Kidney capillary endothelial cell (primary cell): ENCODE data around the gene NECAB2.
A peak's percentile ranks its signal among the peaks of the same experiment; 100 is the strongest.

Experiments used
- DNase-seq: peaks from one replicate; pipeline ENCODE4 v3.0.0-alpha.2; 2018; ENCODE audit warnings: low spot score

Gene NECAB2

DNA sequence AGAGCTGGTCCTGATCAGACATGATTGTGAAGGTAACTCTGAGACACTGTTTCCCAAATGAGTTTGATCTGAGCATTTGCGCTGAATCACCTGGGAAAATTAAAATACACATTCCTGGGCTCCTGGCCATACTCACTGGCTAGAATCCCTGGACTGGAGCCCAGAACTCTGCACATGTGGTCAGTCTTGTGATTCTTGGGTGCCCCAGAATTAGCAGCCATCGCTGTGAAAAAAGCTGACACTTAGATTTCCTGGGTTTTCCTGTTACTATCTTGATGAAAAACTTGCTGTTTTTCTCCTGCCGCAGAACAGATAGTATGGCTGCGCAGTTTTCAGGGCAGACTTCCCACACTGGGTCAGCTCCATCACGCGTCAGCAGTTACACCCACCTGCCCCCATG lies 24.6 kb downstream of the NECAB2 start:
- no peak for DNase-seq

DNA sequence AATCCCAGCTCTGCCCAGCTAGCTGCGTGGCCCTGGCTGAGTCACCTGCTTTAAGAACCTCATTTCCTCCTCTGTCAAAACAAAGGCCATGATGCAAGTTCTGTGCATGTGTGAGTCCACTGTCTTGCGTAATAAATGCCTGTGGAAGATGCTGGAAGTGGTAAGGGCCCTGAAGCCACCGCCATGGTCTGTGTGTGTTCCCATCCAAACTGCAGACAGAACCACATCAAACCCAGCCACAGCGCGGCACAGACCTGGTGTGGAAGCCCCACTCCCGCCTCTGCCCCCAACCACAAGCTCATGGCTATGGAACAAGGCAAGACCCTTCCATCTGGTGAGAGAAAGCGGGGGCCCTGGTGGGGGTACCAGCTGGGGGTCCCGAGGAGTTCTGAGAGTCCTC lies 26.0 kb downstream of the NECAB2 start:
- DNase-seq: peak; percentile 11

DNA sequence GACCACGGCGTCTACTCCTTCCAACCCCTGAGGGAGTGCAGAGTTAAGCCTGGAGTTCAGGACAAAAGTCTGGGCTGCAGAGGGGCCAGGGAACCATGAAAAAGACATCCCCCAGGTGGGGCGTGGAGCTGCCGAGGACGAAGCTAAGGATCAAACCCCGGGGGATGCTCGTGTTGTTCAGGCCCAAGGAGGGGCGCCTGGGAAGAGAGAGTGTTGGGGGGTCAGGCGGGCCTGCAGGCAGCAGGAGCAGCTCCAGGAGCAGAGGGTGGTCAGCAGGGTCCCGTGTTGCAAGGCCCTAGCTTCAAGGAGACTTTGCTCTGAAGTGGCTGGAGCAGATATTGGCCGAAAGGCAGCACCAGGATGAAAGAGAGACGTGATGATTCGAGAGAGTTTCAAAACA lies 26.7 kb downstream of the NECAB2 start:
- DNase-seq: no peak

DNA sequence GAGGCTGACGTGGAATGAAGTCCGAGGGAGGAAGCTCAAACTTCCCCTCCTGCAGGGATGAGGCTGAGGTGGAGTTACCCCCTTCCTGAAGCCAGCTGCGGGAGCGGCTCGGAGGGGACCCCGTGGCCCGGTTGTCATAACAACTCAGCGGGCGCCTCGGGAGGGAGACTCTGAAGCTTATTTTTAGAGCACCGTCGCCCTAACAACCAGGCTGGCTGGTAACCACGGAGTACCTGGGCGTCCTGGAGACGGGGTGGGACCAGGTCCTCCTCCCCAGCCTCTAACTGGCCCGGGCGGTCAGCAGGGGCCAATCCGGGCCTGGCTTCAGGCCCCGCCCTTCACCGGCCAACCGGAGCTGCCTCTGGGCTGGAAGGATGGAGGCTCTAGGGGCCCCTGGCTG lies 27.7 kb downstream of the NECAB2 start:
- no peak for DNase-seq

DNA sequence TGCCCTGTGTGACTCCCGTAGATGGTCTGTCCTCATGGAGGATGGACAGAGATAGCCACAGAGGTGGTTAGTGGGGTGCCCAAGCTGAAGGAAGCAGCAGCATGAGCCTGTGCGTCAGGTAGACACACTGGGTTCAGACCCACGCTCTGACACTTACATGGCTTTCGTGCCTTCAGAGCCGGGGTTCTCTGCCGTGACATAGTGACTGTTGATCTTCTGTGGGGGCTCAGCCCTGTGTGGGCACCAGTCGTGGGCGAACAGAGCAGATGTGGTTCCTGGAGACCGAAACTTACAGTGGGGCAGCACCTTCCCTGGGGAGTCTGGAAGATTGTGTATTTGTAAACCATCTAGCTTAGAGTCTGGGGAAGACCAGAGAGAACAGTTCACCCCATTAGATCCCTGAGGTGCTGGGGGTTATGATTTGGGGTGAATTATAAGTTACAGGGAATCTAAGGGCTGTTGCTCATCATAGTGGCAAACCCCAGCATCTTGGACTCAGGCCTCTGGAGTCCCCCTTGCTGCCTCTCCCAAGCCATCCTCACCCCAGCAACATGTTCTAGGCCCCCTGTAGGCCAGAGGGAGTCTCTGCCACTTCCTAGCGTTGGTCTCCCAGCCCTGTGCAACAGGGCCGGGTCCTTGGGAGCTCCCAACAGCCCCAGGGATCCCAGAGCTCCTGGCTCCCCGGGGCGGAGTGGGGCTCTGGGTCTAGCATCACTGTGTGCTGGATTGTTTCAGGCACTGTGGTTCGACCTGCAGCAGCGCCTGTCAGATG lies 28.6 kb downstream of the NECAB2 start:
- DNase-seq: no peak

DNA sequence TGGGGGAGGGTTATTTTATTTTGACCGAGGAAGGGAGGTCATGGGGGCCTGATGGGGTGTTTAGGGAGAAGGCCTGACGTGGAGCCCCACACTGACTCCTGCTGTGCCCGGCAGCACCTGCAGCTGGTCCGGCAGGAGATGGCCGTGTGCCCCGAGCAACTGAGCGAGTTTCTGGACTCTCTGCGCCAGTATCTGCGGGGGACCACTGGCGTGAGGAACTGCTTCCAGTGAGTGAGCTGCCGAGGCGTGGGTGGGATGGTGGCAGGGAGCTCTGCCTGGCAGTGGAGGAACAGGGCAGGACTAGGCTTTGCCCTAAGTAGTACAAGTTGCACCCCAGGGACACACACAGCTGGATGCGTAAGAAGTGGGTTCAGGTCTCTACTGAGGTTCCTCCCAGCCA lies 30.0 kb downstream of the NECAB2 start:
- DNase-seq: no peak

DNA sequence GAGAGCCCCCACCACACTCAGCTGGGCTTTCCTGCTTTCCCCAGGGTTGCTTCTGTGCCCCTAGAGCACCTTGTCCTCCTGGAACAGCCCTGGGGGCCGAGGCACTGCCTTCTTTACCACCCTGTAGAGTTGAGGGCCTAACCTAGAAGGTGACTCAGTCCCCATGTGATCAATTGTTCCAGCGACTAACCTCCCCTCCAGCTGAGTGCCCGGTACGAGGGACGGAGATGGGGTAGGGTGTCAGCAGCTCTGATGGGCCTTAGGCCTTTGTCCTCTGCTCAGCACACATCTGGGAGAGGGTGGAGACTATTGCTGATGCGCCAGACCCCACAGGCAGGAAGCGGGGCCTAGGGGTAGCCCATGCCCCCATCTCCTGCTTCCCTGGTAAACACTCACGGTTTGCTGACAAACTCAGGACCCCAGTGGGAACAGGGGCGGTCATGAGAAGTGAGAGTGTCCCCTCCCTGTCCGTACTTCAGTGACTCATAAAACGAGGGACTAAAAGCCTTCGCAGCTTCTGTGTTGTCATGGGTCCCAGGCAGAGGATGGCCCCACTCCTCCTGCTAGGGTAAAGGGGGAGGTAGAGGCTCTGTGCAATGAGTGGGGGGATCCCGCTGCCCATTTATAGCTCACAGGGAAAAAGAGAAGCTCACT lies 33.1 kb downstream of the NECAB2 start:
- DNase-seq: no peak

DNA sequence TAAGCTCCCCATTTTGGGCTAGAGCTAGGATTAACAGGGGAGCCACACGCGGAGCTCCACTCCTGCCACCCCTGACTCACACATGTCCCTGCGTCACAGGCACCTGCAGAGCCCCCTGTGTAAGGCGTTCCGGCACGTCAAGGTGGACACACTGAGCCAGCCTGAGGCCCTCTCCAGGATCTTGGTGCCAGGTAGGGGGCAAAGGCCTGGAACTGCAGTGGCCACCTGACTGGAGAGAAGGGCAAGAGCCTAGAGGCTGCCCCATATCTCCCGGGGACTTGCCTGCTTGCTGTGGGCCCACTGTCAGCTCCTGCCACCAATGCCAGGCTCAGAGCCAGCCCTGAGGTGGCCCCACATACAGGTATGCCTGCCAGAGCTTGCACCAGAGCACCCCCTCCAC lies 33.7 kb downstream of the NECAB2 start:
- DNase-seq: no peak

DNA sequence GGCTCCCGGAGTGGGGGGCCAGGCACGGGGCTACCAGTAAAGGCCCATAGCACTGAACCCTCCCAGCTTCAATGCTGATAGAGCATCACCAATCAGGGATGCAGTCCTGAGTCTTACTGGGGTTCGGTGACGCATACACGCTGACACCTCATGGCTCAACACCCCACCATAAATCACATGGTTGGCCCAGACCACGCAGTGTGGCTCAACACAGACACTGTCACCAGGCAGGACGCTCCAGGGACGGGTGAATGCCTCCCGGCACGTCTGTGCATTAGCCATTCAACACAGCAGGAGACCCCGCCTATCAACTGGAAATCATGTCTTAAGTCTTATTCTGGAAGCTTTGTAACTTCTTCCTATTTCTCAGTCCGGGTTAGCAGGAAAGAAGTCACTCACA lies 35.0 kb downstream of the NECAB2 start:
- no peak for DNase-seq

DNA sequence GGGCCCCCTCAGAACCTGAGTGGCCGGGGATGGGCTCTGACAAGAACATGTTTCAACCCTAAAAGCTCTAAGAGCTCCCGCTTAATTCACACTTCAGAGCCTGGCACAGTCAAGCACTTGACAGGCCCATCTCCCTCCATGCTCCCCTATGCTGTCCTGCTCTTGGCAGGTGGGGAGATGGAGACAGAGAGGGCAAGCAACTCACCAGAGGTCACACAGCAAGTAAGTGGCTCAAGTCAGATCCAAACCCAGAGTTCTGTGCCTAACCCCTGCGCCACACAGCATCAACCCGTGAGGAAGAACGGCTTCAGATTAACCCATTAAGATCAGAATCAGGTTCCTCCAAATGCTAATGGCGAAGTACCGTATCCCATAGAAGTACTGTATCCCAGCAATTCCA lies 36.4 kb downstream of the NECAB2 start:
- no peak for DNase-seq

DNA sequence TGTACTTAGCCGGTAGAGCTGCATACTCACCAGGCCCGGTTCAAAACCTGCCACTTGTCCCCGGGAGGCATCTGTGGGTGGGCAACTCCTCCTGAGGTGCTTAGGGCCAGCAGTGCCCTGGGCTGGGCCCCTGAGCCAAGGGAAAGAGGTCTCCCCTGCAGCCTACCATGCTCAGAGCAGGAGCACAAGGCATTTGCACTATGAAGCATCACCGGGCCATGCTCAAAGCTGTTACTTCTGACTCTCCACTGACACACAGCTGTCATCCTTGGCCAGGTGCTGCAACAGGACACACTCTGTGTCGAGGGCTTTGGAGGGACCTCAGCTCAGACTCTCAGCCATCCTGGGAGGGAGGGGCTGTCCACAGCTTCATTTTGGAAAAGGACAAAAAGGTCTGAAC lies 37.3 kb downstream of the NECAB2 start:
- DNase-seq: no peak

DNA sequence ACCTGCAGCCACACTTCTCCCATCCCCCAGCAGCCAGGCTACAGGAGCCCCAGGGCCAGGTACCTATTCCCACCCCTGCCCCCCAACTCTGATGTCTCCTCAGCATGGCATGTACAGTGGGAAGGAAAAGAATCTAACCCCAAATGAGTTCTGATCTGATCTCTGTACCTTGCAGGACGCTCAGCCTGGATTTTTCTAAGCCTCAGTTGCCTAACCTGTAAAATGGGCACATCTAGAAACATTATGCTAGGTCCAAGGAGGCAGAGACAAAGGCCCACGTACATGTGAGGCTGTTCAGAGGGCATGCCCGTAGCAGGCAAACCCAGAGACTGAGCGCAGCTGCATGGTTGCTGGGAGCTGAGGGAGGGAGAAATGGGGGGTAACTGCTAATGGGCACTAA lies 39.5 kb downstream of the NECAB2 start:
- DNase-seq: no peak

DNA sequence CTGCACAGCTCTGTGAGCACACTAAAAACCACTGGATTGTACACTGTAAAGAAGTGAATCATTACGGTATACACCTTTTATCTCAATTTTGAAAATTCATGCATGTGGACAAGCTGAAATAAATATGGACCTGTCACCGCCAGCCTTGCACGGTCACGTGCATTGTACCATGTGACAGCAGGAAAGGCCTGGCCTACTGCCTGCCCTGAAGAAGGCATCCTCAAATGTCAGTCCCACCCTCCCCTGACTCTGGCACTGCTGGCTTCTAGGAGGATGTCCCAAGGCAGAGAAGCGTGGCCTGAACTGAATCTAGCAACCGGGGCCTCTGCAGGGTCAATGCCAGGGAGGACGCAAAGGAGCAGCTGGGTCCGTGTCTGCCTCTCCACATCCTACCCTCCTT lies 39.9 kb downstream of the NECAB2 start:
- DNase-seq: no peak

DNA sequence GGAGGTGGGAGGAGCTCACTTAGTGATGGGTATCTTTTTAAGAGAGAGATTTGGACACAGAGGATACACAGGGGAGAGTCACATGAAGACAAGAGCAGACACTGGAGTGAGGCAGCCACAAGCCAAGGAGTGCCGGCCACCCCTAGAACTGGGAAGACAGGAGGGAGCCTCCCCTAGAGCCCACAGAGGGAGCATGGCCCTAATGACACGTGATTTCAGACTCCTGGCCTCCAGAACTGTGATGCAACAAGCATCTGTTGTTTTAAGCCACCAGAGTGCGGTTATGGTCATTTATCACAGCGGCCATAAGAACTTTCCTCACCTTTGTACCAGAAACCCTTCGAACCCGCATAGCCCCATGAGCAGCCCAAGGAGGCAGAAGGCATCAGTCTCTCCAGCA lies 41.2 kb downstream of the NECAB2 start:
- DNase-seq: no peak

DNA sequence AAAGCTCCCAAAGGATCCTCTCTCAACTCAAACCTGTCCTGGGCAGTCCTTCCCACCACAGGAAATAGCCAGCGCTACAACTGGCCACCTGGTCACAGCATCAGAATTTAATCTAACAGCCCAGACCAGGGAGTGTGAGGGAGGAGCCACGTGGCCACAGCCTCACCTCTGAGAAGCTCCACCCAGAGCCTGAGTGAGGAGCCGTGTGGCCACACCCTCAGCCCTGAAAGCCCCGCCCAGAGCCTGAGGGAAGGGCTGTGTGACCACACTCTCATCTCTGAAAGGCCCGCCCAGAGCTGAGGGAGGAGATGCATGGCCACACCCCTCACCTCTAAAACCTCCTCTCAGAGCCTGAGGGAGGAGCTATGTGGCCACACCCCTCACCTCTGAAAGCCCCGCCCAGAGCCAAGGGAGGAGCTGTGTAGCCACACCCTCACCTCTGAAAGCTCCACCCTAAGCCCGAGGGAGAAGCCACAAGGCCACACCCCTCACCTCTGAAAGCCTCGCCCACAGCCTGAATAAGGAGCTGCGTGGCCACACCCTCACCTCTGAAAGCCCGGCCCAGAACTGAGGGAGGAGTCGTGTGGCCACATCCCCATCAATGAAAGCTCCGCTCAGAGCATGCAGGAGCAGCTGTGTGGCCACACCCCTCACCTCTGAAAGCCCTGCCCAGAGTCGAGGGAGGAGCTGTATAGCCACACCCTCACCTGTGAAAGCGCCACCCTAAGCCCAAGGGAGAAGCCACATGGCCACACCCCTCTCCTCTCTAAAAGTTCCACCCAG lies 45.9 kb downstream of the NECAB2 start:
- DNase-seq: peak; percentile 8

DNA sequence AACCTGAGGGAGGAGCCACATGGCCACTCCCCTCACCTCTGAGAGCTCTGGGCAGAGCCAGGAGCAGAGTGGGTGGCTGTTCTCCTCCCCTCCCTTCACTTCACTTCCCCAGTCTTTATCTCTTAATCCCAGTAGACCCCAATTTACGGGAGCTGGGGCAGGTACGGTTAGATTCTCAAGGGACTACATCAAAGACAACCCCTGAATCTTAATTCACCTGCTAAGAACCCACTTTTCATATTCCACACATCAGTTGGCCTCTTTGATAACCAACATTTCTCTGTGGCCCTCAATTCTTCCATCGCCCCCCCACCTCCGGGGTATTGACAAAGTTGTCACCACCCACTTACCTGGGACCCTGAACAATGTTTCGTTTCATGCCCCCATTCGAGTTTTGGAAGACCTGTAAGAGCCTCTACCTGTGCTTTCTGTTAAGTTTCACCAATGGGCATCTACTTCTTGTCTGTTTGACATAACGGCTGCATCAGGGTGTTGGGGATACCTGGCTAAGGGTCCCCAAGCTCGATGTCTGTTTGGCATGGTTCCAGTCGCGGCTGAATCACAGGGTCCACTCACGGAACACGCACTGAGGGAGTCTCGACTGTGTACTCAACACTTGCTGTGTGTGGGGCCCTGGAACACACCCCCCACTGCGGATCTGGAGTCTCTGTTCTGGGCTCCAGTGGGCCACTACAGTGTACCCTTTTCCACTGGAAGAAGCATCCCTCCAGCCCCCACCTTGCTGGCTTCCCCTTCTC lies 46.7 kb downstream of the NECAB2 start:
- no peak for DNase-seq

DNA sequence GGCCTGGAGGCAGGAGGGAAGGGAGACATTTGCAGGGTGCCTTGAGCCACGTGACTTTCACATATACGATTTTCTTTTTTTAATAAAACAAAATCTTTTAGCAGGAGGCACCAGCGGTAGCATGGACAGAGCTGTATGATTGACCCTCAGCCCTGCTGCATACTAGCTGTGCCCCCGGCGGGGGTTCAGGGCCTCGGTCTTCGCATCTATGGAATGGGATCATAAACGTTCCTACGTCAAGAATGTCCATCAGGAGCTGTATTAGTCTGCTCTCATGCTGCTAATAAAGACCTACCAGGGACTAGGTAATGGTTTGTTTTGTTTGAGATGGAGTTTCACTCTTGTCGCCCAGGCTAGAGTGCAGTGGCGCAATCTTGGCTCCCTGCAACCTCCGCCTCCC lies 47.4 kb downstream of the NECAB2 start:
- no peak for DNase-seq

DNA sequence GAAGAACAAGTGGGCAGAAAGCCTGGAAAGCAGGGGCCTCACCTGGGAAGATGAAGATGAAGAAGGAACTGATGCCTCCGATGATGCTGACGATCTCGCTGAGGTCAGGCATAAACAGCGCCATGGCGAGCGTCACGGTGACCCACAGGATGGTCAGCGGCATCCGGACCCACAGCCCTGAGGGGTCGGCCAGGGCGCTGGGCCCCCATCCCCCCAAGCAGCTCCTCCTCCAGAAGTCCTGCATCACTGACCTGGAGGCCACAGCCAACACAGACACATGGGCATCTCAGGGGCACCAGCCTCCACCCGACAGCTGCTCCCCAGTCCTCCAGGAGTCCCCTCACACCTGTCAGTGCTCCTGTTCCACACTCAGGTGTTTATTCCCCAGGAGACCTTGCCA lies 48.4 kb downstream of the NECAB2 start:
- DNase-seq: no peak

DNA sequence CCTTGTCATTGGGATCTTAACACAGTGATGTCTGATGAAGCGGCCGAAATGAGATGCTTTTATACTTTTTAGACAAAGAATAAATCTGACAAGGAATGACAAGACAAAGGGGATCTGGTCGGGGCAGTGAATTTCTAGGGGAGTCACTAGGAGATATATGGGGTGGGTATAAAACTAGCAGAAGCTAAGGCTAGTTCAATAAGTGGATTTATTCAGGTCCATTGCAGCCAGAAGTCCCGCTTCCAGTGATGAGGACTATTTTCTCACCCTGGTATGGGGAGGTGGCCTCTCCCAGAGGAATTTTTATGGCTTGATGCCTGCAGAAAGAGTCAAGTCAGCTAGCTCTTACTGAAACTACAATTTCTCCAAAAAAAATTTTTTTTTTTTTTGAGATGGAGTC lies 50.7 kb downstream of the NECAB2 start:
- DNase-seq: no peak

DNA sequence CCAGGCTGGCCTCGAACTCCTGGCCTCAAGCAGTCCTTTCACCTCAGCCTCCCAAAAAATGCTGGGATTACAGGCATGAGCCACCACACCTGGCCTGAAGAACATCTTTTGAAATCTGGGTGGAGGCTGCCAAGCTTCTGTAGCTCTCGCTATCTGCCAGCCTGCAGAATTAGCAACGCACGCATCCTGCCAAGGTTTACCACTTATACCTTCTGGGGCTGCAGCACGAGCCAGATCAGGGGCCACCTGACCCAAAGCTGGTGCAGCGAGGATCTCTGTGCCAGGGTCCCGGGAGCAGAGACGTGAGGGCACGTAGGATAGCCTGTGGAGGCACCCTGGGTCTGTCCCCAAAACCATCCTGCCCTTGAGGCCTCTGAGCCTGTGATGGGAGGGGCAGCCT lies 52.3 kb downstream of the NECAB2 start:
- no peak for DNase-seq

DNA sequence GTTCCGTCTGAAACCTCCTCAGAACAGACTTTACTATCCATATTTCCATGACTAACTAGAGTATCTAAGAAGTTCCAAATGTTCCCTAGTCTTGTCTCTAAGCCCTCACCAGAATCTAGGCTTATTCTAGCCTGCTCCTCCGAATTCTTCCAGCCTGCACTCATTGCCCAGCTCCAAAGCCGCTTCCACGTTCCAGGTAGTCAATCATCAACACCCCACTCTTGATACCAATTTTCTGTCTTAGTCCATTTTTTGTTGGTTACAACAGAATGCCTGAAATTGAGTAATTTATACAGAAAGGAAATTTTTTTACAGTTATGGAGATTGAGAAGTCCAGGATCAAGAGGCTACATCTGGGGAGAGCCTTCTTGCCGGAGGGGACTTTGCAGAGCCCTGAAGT lies 53.4 kb downstream of the NECAB2 start:
- DNase-seq: no peak

DNA sequence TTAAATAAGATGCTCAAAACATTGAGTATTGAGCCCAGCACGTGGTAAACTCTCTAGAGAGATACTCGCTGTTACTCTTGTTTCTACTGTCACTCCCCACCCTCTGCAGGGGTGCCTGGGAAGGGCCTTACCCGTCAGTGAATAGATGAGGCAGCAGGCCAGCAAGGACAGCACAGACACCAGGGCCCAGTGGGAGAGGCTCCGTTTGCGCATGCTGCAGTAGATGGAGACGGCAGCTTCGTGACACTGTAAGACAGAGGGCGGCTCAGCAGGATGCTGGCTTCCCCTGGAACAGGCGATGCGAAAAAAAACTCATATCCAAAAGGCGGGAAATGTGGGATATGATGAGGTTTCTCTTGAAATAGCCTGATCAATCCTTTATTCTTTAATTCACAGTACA lies 54.6 kb downstream of the NECAB2 start:
- DNase-seq: no peak

DNA sequence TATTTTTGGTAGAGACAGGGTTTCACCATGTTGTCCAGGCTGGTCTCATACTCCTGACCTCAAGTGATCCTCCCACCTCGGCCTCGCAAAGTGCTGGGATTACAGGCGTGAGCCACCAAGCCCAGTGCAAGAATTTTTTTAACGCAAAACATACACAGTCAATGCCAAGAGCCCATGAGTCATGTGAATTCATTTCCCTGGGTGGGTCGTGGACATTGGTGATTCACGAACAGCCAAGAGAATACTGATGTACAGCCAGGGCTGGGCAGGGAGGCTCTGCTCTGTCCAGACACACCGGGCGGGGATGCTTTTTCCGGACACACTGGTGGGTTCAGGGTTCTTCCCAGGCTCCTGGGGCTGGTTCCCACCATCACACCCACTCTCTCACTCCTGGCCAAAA lies 56.8 kb downstream of the NECAB2 start:
- DNase-seq: peak; percentile 10
